ENCODE measurements around the gene OVOL2.
A peak's percentile ranks its signal among the peaks of the same experiment; 100 is the strongest.
"Not testable (repeated sequence)": the region's sequence is repeated elsewhere in the genome, so short reads cannot be mapped to it uniquely, and the experiment has no call there.

OVOL2 gene

DNA sequence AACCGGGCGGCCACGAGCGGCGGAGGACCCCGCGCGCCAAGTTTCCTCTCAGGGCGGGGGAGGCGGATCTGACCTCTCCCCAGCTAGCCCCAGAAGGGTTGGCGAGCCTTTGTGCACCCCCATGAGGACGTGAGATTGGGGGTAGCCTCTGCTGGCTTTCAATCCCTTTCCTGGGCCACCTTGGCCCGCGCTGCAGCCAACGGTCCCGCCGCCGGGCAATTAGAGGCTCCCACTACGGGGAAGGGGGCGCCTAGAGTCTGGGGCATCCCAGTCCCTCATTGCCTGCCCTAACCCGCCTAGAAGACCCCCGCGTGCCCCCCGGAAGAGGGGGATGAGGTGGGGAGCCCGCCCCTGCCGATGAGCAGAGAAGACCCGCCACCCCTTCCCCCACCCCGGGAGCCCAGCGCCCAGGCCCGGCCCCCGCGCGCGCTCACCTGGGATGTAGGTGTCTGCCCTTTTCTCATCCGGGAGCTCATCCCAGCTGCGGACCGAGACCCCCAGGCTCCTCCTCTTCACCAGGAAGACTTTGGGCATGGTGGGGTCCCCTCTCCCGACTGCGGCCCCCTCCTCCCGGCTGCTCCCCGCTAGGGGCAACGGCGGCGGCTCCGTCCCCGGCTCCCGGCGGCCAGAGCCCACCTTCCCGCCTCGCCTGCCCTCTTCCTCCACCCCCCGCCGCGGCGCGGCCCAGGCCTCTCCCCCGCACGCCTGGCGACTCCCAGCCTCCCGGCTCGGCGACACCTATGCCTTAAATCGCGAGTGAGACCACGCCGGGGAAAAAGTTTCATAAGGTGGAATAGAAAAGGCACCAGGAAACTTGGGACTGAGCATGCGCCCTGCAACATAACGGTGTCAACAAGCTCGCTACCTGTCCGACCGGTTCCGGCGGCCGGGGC is at the start of gene OVOL2:
Gene OVOL2 (minus strand): TSS at position 816 of the 893 bp plus-strand sequence. CDS start 282 bp downstream, at position 534.
- DNase-seq, result peak; percentile 69

DNA sequence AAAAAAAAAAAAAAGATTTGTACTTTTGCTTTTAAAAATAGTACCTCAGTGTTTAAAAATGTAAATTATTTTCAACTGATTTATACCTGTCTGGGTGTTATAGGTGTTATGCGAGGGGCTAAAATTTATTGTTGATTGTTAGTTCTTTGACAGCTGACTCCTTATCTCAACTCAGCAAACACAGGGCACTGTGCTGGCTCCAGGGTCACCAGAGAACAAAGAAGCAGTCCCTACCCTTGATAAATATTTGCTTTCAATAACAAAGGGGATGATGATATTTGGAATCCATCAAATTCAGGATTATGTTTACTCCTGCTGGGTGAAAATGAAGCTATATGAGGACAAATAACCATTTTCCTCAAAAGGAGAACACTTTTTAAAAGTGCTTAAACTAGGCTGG is 45.8 kb upstream of the OVOL2 start:
- peak; percentile 38 for DNase-seq

DNA sequence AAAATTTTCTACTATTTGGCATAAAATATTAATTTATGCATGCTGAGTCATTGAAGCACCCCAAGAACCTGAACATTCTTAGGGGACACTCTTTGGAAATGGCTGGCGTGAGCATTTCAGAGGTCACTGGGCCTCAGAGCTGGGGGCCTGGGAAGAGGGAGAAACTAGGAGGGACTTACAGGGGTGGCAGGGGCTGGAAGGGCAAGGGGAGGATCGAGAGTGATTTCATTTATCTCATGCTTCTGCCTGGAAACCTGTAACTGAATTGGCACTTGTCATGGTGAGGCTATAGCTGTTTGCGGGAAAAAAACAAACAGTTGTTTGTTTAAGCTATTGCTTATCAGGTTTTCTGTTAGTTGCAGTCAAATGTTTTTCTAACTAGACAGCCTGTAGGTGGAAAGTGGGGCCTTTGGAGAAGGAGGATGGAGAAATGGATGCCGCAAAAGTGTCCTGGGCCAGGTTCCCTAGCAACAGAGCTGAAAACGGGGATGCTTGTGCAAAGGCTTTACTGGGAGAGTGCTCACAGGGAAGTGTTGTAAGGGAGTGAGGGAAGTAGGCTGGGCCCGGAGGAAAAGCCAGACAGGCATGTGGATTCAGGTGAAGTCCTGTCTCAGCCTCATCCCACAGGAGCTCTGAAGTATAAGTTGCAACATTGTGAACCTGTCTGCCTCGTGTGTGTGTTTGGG is 43.6 kb upstream of the OVOL2 start:
- DNase-seq, result no peak

DNA sequence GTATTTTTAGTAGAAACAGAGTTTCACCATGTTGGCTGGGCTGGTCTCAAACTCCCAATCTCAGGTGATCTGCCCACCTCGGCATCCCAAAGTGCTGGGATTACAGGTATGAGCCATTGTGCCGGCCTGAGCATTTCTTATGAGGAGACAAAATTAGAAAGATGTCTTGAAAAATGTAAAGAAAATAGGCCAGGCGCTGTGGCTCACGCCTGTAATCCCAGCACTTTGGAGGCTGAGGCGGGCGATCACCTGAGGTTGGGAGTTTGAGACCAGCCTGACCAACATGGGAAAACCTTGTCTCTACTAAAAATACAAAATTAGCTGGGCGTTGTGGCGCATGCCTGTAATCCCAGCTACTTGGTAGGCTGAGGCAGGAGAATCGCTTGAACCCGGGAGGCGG is 42.9 kb upstream of the OVOL2 start:
- not testable (repeated sequence) for DNase-seq

DNA sequence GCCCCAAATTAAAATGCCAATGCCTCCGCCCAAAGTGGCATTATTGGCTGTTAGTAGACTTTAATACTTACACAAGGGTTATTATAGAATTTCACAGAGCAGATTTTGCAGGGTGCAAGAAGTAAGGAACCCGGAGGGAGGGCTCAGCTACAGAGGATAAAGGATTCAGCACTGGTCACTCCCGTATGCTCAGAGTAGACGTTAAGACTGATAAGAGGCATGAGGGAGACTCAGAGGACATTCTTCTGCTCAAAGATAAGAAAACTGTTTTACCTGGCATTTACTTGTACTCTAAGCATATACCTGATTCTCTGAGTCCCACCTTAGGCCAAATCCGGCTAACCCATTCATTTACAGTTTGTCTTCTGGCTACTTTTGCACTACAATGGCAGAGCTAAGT is 36.5 kb upstream of the OVOL2 start:
- no peak for DNase-seq

DNA sequence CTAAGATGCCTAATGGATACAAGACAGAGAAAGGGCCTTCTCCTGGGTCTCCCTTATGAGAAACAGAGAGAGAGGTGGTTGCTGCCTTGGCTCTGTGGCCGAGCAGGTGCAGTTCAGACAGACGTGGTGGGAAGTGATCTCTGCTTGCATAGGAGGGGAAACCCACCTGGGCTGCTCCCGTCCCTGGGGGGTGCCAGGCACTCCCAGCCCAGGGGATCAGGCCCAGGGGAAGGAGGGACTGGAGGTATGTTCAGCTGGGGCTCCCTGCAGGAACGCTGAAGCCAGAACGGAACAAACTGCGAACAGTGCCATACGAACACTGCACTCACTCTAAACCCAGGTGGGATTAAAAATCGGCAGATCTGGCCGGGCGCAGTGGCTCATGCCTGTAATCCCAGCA is 35.7 kb upstream of the OVOL2 start:
- no peak for DNase-seq

DNA sequence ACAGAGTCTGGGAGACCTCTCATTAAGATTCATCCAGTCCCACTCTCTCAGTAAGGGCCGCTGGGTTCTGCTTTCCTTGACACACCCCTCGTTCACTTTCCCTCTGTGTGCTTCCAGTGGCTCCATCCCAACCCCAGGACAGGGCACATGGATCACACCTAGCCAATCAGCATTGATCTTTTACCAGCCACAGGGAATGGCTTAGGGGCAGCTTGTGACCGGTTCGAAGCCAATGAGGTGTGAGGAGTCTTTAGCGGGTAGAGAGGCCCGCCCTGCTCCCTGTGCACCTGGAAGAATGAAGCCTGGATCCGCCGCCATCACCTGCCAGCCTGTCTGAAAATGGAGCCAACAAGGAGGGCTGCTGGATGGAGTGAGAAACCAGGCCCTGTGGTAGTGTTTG is 35.2 kb upstream of the OVOL2 start:
- no peak for DNase-seq

DNA sequence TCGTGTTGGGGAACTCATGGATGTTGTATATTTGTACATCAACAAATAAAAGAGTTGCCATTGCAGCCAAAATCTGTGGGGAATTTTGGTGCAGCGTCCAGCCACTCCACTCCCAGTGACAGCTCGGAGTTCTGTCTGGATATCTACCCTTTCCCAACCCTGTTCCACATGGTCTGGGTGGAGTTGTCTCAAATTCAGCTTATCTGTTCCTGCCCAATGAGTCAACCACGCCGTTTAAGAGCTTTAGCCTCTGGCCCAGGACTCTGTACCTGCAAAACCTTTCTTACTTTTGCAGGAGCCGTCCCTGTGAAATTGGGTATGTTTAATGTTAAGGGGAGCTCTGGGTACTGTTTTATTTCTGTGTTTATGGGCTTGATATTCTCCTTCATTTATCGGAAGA is 33.9 kb upstream of the OVOL2 start:
- no peak for DNase-seq

DNA sequence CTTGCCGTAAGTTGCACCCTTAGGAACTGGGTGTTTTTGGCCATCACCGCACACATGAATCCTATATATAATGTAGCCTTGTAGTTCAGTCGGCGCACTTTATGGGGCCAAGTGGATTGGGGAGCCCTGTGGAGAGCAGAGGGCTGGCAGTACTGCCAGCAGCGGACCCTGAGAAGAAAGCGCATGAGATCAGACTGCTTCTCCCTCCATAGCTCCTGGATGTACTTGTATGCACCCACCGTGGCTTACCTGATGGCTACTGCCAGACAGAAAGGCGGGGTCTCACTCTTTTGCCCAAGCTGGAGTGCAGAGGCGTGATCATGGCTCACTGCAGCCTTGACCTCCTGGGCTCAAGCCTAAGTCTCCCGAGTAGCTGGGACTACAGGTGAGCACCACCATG is 32.8 kb upstream of the OVOL2 start:
- DNase-seq, result no peak

DNA sequence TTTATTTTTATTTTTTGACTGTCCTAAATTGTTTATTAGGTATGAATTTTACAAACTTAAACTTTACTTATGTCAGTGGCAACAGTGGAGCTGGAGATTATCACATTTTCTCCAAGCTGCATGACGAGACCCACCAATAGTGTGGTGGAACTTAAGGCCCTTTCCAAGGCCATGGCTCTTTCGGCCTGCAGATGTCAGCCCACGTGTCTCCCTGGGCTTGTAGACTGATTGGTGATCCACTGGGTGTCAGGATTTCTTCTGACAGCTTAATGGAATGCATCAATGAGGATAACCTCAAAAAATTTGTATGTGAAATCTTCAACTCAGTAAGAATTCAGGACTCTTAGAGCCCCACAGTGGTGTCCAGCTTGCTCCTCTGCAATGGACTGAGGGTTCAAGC is 32.3 kb upstream of the OVOL2 start:
- no peak for DNase-seq

DNA sequence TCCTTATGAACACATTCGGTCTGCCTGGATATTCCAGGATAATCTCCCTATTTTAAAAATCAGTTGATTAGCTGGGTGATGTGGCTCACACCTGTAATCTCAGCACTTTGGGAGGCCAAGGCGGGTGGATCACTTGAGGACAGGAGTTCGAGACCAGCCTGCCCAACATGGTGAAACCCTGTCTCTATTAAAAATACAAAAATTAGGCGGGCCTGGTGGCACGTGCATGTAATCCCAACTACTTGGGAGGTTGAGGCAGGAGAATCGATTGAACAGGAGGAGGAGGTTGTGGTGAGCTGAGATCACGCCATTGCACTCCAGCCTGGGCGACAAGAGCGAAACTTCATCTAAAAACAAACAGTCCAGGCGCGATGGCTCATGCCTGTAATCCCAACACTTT is 31.1 kb upstream of the OVOL2 start:
- DNase-seq, result not testable (repeated sequence)

DNA sequence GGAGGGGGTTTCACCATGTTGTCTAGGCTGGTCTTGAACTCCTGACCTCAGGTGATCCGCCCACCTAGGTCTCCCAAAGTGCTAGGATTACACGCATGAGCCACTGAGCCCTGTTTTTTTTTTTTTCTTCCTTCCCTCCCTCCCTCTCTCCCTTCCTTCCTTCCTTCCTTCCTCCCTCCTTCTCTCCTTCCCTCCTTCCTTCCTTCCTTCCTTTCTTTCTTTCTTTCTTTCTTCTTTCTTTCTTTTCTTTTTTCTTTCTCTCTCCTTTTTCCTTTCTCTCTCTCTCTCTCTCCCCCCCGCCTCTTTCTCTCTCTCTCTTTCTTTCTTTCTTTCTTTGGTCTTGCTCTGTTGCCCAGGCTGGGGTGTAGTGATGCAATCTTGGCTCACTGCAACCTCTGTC is 30.6 kb upstream of the OVOL2 start:
- not testable (repeated sequence) for DNase-seq

DNA sequence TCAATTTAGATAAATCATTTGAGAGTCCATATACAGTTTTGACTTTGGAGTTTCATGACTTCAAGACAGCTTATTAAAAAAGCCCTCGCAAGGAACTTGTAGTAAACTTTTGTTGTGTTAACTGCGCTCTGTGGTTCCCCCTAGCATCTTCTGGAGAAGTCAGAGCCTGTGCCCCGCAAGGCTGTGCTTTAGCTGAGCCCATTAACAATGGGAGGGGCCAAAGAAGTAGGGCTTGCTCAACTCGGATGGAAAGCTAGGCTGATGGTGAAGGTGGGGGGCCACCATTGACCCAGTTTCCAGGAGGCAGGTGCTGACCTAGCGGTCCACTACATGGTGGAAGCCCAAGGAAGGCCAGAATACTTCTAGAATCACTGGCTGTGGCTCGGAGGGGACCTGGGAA is 29.3 kb upstream of the OVOL2 start:
- no peak for DNase-seq

DNA sequence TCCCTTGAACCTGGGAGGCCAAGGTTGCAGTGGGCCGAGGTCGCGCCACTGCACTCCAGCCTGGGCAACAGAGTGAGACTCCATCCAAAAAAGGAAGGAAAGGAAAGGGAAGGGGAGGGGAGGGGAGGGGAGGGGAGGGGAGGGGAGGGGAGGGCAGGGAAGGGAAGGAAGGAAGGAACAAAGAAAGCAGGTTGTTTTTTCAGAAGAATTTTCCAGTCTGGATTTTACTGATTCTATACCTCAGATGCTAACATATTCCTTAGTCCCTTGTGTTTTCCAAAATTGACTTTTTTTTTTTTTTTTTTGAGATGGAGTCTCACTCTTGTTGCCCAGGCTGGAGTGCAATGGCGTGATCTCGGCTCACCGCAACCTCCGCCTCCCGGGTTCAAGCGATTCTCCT is 23.1 kb upstream of the OVOL2 start:
- DNase-seq, result not testable (repeated sequence)

DNA sequence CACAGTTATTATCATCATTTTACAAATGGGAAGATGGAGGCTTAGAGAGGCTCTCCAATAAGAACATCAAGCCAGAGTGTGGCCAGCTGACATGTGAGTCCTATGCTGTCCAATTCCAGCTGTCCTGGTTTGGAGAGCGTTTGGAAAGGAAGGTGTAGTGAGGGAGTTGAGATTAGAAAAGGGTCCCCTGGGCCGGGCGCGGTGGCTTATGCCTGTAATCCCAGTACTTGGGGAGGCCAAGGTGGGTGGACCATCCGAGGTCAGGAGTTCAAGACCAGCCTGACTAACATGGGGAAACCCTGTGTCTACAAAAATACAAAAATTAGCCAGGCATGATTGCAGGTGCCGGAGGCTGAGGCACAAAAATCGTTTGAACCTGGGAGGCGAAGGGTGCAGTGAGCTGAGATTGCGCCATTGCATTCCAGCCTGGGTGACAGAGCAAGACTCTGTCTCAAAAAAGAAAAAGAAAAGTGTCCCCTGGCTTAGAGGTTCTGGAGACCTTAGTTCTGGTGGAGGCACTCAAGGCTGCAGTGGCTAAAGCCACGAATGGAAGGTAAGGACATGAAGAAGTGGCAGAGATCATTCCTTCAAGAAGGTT is 22.1 kb upstream of the OVOL2 start:
- no peak for DNase-seq

DNA sequence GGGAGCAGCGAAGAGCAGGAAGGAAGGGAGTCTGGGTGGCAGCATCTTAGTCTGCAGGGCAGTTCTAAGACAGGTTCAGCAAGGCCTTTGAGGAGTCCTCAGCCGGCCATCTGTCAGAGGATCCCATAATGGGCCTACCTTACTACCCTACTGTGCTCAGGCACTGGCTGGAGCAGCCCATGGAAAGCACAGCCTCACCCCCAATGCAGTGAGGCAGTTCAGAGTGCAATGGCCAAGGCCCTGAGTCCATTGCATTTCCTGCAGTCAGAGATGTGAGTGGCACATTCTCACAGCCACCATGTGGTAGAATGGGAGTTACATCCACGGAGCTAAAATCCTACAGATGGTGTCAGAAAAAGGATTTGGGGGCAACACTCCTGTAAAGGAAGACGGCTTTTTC is 19.4 kb upstream of the OVOL2 start:
- no peak for DNase-seq

DNA sequence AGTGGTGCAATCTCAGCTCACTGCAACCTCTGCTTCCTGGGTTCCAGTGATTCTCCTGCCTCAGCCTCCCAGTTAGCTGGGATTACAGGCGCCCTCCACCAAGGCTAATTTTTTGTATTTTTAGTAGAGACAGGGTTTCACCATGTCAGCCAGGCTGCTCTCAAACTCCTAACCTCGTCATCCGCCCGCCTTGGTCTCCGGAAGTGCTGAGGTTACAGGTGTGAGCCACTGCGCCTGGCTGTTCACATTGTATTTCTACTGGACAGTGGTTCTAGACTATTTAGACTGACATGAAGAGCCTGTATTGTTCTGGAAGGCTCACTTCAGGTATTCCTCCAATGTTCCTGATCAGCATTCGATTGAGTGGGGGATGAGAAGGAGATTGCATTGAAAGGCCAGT is 14.8 kb upstream of the OVOL2 start:
- DNase-seq, result no peak

DNA sequence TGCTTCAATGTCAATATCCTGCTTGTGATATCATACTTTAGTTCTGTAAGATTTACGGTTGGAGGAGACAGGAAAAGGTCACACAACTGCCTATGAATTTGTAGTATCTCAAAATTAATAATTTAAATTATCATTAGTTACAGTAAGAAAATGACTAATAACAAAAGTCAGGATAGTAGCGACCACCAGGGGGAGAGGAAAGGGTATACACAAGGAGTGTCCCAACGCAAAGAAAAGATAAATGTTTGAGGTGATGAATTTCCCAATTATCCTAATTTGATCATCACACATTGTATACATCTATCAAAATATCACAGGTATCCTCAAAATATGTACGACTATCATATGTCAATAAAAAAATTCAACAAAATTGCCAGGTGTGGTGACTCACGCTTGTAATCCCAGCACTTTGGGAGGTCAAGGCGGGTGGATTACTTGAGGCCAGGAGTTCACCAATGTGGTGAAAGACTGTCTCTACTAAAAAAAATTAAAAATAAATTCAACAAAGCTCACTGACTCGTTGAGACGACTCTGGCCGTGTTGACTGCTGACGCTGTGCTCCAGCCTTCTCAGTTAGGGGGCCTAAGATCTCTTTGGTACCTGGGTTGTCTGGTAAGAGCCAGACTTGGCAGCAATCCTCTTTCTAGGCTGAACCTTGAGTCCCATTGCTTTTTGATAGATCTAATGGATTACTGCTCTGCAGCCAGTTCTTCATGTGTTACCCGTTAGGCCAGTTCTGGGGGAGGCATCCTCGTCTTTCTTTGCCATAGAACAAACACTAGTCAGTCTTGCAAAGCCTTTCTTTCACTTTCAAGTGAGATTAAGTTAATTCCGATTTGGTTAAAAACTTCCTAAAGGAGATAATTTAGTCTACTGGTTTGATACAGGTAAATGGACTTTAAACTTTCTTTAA is 9.0 kb upstream of the OVOL2 start:
- no peak for DNase-seq

DNA sequence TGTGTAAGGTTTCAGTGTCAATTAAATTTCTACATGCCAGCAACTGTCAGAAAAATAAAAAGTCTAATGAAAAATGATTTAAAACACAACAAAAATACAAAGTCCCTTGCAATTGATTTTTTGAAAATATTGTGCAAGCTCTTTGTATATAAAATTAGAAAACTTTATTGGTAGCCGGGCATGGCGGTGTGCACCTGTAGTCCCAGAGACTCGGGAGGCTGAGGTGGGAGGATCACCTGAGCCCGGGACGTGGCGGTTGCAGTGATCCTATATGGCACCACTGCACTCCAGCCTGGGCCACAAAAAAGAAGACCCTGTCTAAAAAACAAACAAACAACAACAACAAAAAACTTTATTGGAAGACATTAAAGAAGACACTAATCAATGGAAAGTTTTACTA is 6.0 kb upstream of the OVOL2 start:
- DNase-seq, result no peak

DNA sequence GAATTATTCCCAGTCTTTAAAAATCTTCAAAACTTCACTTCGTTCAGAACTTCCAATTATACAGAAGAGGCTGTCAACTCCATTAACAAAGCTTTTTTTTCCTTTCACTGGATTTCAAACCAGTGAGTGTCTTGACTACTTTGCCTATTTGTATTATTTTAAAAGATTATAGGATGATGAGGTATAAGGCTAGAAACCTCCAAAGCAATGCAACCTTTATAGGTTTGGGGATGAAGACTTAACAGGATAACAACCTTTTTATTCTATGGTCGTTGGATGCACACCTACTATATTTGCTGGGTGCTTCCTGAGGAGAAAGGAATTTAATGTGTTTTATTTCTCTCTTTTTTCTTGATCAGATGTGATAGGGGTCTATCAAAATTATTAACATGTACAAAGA is 1.9 kb upstream of the OVOL2 start:
- no peak for DNase-seq

DNA sequence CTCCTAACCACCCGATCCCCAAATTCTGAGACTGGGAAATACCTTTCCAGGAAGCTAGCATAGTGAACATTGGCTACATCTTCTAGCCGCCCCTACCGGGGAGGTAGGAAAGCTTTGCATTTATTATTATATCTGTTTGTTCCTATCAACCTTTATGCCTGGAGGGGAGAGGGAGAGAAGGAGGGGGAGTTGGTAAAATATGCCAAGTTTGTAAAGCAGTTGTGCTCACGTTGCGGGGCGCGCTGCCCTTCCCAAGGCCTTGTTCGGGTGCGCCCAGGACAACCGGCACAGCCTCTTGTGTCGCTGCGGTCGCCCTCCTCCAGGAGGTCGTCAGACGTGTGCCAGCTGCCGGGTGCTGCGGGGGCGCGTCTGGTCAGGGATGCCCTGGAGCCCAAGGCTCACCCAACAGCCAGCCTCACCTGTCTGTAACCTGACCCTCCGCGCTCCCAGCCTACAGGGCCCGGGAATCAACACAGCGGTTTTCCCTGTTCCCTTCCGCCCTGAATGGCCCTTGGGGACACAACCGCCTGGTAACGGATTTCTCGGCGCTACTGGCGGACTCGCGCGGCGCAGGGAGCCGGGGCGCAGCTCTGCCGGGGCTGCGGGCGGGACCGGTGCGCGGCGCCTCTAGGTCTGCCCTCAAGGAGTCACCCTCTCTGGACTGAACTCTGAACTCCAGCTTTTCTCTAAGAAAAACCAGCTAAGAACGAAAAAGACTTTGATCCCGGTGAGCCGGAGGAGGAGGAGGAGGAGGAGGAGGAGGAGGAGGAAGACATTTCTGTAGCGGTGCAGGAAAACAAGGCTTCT is 1.1 kb upstream of the OVOL2 start:
- DNase-seq, result peak; percentile 46

DNA sequence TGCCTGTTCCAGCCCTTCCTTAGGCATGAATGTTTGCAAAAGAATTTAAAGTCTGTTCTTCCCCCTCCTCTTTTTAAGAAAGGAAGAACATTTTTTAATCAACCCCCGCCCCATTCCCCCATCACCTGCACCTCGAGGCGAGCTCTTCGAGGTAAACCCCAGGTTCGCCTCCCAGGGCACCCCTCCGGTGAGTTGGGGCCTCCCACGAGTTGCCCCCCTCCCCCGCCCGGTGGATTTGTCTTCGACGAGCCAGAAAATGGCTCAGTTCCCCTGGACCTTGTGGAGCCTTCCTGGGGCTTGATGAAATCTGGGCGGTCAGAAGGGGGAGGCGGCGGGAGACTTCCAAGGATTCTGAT is 256 bp upstream of the OVOL2 start:
- peak; percentile 52 for DNase-seq

All from COR-L47 (cell line).